AG20443 (cell line): ENCODE measurements around the gene EIF4E.
"Not testable (repeated sequence)": the region's sequence is repeated elsewhere in the genome, so short reads cannot be mapped to it uniquely, and the experiment has no call there.

Experiments used
- DNase-seq: peaks from one replicate; pipeline ENCODE4 v3.0.0; 2012; ENCODE audit warnings: low spot score, mixed read lengths

EIF4E gene, protein sequence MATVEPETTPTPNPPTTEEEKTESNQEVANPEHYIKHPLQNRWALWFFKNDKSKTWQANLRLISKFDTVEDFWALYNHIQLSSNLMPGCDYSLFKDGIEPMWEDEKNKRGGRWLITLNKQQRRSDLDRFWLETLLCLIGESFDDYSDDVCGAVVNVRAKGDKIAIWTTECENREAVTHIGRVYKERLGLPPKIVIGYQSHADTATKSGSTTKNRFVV

DNA sequence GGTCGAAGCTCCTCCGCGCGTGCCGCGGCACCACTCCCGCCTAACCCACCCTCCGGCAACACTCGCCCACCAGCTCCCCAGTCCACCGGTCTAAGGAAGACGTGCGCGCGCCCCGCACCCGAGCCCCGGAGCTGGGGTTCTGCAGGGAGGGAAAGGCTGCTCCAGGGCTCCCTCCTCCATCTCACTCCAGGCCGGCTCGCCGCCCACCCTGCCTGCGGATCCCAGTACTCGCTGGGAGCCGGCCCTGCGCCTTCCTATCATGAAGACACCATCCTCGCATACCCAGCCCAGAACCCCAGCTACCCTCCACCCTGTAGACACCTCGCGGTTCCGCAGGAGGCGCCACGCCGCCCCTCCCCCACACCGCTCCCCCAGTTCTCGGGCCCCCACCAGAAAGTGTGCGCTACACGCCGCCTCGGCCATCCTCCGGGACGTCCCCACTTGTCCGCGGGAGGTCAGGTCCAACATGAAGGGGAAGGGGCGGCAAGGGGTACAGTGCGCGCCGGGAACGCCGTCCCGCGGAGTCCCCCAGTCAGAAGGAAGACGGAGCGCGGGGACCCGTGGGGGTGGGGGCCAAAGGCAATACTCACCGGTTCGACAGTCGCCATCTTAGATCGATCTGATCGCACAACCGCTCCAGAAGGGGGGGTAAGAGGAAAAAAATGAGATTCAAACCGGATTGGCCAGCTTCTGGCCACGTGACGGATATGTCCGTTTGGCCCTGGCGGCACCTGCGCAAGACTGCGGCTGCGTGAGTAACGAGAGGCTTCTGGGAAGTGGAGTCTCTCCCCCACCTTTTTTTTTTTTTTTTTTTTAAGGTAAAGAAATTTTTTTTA lies at the start of gene EIF4E:
TSS of gene EIF4E (minus strand) at position 629 of the 836 bp plus-strand sequence. CDS start at position 608, 21 bp downstream.
- DNase-seq = peak; percentile 97

DNA sequence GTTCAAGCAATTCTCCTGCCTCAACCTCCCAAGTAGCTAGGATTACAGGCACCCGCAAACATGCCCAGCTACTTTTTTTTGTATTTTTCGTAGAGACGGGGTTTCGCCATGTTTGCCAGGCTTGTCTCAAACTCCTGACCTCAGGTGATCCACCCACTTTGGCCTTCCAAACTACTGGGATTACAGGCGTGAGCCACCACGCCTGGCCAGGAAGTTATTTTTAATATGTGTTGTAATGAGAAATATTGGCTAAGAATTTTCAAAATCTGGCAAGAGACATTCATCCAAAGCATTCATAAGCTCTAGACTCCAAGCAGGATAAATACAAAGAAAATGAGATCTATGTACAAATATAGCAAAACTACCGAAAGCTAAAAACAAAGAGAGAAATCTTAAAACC lies 48.6 kb upstream of the EIF4E start:
- no peak for DNase-seq

DNA sequence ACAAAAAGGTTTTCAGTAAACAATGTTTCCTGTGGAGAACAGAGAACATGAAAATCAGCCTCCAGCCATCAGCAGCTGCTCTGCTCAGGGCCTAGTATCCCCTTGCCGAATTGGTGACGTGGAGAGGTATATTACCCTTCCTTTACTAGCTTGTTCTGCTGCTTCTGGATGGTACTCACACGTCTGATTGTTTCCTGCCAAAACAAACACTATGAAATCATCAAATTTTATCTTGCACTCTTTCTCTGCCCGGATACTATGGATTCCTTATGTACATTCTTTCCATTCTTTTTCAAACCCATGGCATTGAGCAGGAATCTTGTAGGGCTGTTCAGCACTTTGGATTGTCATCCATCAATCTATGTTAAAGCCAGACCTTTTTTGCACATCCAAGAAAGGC lies 47.8 kb upstream of the EIF4E start:
- DNase-seq = no peak

DNA sequence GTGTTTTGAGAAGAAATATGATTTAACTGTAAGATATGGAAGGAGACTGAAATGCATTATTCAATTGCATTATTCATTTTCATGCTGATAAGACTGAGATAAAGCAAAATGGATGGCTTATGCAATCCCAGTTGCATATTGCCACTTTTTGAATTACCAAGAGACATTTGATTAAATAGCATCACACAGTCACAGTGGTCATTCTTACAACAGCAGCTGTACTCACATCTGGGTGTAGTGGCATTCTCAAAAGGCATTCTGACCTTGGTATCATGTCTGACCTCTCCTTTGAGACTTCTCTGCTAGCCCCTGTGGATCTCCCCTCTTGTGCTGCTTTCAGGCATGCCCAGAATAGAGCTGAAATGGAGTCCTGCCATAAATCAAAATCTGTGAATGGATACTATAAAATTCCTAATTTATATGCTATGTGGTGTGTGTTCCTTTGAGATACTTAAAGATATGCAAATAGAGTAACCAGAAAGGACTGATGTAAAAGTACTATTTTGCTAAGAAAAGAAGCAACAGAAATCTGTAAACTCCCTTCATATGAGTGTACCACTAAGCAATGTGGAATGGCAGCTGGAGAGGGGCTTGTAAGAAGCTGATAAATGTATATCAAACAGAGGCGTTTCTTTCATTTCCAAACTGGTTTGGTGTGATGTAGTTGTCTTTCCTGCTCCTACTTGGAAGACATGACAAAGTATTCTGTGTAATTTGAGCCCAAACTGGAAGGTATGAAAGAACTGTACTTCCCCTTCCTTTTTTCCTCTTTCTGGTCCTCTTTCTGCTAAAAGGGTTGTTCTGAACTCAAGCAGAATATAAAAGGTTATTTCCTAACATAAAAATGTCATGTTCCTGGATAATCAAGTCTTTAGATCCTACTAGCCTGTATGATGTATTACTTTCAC lies 41.2 kb upstream of the EIF4E start:
- no peak for DNase-seq

DNA sequence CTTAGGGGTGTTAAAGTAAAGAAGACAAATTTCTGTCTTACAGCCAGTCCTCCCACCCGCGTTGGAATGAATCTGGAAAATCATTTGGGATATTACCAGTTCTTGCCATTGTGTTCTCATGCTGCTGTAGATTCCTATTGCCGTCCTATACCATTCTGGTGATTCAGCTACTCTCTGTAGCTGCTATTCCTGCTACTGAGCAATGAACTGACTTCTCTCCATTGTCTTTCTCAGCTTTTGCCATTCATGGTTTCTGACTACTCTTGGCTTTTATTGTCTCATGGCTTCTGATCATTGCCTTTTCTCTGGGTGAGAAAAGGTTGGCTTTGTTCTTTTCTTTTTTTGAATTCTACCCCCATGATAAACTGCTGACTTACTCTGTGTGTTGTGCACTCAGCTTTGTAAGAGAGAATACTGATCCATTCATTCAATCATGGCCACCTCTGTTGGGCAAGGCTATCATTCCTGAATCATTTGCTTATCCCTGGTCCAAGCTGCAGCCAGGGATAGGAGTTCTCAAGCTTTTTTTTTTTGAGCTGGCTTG lies 38.9 kb upstream of the EIF4E start:
- no peak for DNase-seq

DNA sequence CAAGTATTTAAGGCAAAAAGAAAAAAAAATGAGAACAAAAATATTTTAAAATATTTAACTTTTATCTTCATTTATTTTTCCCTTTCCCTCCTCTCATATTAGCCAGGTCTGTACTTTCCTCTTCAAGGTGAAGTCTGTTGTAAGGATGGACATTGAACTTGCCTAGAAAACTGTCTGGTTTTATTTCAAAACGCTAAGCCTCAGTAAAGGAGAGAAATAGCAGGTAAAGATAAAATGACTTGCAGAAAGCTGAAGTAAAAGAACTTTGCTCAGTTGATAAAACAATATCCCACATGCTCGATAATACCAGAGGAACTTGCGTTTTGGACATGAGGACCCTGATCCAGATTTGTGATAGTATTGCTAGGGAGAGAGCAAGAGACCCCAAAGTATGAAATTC lies 38.0 kb upstream of the EIF4E start:
- no peak for DNase-seq

DNA sequence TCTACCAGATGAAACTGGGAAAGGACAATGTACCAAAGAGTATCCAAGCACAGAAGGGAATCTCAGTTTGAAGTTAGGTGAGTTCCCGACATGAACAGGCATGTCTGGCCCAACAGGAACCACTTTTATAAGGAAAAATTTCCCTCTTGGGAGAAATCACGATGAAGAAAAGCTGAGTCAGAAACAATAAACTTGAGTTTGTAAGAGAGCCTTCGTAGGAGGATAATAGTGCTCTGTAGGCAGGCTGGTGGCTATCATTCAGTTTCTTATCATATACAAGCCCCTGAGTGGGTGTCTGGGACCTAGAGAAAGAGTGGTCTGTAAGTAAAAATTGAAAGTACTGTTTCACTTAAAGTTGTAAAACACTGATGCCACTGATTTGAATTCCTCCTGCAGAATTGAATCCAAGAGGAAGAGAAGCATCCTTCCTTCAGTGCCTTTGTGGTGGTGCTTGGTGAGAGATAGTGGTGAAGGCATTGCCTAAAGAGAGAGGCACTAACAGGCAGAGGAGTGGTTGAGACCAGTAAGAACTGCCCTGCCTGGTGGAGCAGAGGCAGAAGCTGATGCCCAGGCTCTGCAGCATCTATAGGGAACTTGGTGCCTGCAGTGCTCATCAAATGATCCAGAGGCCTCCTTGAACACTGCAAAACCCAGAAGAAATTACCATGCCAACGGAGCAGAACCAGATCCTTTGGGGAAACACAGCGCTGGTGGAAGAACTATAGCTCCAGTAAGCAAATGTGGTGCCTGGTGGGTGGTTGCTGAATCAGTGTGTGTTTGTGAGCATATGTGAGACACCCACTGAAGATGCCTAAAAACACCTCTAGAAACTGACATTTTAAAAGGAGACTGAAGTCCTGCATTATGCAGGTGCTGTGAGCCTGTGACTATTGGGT lies 34.9 kb upstream of the EIF4E start:
- DNase-seq = no peak

DNA sequence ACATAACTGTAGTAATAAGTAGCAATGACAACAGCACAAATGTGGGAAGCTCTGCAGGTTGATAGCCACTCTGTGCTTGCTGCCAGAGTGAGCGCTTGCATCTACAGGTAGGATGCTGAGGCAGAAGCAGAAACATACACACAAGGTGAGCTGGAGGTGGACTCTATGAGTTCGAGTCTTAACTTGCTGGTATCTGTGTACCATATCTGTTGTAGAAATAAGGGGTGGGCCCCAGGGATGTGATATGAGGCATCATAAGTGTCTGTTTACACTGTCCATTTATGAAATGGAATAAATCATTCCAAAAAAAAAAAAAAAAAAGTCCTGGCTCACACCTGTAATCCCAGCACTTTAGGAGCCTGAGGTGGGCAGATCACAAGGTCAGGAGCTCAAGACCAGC lies 32.8 kb upstream of the EIF4E start:
- DNase-seq = no peak

DNA sequence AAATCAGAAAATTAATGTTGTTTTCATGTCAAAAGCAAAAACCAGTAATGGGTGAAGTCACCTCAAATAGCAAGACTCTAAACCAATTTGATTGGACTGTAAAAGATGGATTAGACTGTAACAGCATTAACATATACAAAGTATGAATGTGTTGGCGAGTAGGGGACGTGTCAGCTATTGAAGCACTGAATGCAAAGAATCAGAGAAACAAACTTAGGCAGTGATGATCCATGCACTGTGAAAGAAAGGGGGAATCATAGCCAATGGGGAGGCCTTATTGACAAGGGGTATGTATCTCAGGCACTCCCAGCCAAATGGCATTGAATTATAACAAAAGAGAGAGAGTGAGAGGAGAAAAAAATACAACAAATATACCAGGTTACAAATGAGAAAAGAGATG lies 30.5 kb upstream of the EIF4E start:
- no peak for DNase-seq

DNA sequence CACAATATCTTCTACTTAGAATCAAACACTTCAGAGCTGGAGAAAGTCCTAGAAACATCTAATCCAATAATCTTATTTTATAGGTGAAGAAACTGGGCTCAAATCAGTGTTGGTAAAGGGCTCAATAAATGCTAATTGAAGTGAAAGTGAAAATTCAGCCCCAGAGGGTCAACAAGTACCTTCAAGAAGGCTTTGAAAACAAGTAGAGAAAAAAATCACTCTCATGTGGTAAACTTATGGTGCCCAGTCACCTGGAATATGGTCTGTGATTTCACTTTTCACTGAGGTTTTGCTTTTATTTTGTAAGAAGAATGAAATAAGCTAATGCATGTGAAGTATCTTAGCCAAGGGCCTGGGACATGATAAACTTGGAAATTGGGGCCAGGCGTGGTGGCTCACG lies 29.1 kb upstream of the EIF4E start:
- DNase-seq = no peak

DNA sequence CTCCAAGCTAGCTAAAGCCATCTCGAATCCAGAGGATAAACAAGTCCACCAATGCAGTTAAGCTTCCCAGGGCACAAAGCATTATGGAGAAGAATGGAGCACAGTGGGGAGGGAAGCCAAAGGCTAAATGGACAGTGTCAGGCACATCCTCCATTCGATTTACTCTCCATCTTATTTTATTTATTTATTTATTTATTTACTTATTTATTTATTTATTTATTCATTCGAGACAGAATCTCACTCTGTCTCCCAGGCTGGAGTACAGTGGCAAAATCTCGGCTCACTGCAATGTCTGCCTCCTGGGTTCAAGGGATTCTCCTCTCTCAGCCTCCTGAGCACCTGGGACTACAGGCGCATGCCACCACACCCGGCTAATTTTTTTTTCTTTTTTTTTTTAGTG lies 26.3 kb upstream of the EIF4E start:
- DNase-seq = no peak

DNA sequence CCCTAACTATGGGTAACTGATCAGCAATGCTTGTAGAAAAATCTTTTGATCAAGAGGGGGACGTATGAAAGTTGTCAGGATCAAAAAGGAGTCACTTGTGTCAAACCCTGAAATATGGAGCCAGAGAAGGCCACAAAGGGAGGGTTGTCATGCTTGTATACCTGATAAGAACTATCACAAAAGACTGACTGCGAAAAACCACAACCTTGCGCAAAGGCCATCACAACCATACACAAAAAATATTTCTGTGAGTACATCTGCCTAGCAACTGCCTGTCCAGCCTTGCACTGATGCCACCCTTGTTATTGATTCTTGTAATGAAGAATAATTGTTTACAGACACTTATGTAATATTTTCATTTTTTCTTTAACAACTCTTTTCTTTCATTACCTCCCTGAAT lies 22.8 kb upstream of the EIF4E start:
- no peak for DNase-seq

DNA sequence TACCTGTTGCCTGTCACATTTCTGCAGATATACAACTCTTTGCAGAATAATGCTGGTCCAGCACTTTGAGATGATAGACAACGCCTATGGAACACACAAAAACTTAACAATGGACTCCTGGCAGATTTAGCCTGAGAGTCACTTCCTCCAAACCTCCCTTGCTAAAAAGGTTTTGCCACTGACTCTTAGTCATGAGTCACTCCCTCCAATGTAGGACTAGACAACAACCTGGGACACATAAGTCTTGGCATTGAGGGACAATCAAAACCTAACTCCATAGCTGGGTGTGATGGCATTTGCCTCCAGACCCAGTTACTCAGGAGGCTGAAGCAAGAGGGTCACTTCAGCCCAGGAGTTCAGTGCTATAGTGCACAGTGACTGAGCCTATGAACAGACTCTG lies 22.0 kb upstream of the EIF4E start:
- DNase-seq = no peak

DNA sequence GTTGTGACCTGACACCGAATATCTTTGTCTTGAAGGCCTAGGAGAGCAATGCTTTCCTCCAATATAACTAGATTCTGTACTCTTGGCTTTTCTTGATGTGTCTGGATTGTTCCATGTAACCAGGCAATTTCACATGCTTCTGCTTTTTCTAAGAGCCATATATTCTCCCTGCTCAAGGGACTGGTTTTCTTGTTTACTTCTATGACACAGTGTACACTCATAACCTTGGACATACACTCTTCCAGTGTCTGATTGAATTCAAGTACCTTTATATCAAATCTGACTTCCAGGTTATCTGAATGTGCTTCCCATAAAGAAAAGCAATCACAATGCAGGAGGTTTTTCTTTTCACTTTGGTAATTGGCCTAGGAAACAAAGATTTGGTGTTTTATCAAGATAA lies 17.4 kb upstream of the EIF4E start:
- DNase-seq = no peak

DNA sequence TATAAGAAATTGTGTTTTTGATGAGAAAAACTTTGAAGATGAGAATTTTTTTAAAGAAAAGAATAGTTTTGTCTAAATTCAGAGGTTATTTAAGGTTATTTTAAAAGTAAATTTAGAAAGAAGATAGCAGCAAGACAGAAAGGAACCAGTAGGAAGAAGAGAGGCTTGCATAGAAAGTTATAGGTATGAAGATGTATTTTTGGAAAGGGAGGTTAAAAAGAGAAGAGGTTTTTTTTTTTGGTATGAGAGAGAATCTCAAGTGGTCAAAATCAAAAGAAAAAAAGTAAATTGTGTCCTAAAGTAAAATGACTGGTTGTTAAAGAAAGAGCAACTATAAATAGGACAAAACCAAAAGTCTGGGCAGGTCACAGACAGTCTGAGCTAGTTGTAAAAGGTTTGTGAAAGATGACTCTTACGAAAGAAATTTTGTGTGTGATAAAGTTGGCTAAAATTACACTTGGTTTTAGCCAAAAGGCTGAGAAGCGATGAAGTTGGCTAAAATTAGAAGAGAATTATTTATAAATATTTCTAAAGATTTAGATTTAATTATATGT lies 16.4 kb upstream of the EIF4E start:
- DNase-seq = no peak

DNA sequence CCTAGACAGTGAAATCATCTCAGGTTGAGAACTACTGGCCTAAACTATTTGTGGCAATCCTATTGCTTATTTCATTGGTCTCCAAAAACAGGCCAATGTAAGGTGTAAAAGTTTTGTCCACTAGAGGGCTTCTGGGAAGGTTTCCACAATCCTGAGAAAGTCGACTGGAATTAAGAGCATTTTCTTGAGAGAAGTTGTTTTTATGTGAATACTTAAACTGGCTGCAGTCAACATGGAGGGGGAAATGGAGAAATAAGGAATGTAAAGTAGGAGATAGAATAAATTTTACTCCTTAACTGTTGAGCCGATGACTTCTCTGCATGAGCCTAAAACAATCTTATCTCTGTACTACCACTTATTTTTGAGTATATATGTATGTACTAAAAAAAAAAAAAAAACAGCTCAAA lies 11.0 kb upstream of the EIF4E start:
- peak; percentile 65 for DNase-seq

DNA sequence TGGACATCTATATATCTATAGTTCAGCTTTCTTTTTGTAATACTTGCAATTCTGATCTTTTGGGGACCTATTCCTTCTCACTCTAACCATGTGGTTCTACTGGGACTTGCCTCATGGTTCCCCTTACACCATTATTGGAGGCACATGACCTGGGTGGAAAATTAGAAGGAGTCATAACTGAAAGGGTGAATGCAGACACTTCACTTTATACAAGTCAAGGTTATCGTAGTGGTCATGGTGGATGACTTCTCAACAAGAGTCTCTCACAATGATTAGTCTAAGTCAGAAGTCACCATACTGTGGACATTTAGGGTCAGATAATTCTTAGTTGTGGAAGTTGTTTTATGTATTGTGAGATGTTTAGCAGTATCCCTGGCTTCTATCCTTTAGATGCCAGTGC lies 10.5 kb upstream of the EIF4E start:
- DNase-seq = no peak

DNA sequence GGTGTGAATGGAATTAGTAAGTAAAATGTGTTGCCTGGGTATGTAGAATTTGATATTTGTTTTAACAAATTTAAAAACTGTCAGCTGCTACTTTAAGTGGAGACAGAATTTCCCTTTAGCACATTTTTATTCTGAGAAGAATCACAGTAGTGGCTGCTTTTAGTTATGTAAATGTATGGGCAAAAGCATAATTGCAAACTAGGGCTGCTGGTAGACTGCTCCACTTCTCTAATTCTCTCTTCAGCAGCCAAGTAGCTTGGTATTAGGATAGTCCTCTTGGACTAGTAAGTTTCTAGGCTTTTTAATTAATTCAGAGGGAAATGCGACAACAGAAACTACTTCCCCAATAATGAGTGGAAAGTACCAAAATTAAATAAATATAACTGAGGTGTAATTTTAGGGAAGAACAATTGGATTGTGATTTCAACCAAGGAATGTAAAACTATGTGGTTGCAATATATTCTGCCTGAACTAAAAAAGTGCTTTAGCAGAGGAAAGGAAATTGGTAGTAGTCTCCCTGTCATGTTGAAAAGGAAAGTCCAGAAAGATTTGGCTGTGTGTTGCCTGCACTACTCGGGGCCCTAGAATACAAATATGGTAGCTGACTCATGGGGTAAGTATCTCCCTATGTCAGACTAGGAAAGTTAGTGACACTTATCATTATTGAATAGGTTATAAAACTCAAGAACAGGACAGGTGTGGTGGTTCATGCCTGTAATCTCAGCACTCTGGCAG lies 9.2 kb upstream of the EIF4E start:
- DNase-seq = peak; percentile 53

DNA sequence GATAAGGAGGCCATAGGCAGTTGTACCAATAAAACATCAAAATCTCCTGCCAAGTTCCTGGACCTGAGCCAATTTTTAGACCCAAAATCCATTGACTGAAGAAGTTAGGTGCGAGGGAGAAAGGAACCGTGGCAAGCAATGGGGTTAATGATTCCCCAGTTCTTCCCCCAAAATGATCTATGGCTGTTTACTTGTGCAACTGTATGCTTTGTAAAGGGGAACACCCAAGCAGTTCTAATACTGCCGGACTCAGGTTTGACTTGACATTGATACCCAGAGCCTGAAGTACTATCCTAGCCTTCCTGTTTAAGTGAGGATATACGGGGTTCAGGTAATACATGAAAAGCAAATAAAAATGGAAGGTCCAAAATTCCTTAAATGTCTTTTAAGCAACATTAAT lies 6.7 kb upstream of the EIF4E start:
- no peak for DNase-seq

DNA sequence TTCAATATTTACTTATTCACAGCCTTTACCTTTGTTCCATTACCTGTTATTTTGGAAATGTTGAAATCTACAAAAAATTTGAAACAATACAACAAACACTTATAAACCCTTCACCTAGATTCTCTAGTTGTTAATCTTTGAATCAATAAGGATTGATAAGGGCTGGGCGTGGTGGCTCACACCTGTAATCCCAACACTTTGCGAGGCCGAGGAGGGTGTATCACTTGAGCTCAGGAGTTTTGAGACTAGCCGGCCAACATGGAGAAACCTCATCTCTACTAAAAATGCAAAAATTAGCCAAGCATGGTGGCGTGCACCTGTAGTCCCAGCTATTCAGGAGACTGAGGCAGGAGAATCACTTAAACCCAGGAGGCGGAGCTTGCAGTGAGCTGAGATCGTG lies 5.9 kb upstream of the EIF4E start:
- not testable (repeated sequence) for DNase-seq
